Measurements from ENCODE around the gene ELF4.

The ELF4 gene

GRCh38 chrX:130049821-130050220 is 60.5 kb downstream of the ELF4 start:
- no peak overlapping the region for H3K27ac ChIP-seq (ENCODE audit: low read depth in 2 of 2, low read length in 2 of 2)
- no peak overlapping the region for H3K4me3 ChIP-seq (ENCODE audit: low read length in 2 of 2)
- peaks cover 0 to 2% of the 10 kb centered on the region in 2 donors for H3K9me3 ChIP-seq (ENCODE audit: control insufficient read depth in 2 of 2, low read length in 2 of 2)
- H3K4me1 ChIP-seq (ENCODE audit: control insufficient read depth in 2 of 2, insufficient read depth in 2 of 2, low read length in 2 of 2): no peaks in the 10 kb centered on the region
- H3K9ac ChIP-seq (ENCODE audit: low read depth in 1 of 2, low read length in 2 of 2): no peak overlapping the region
- peaks cover 13 to 39% of the 10 kb centered on the region in 2 donors for H3K36me3 ChIP-seq (ENCODE audit: control insufficient read depth in 2 of 2, insufficient read depth in 2 of 2, low read length in 2 of 2)
- H3K27me3 ChIP-seq (ENCODE audit: control insufficient read depth in 2 of 2, insufficient read depth in 2 of 2, low read length in 2 of 2): no peaks in the 10 kb centered on the region

- H3K4me1 ChIP-seq (ENCODE audit: control insufficient read depth in 2 of 2, insufficient read depth in 2 of 2, low read length in 2 of 2): no peaks in the 10 kb centered on the region
- no peak overlapping the region for H3K9ac ChIP-seq (ENCODE audit: low read depth in 1 of 2, low read length in 2 of 2)
- H3K27ac ChIP-seq (ENCODE audit: low read depth in 2 of 2, low read length in 2 of 2): no peak overlapping the region
- peaks cover 13 to 39% of the 10 kb centered on the region in 2 donors for H3K36me3 ChIP-seq (ENCODE audit: control insufficient read depth in 2 of 2, insufficient read depth in 2 of 2, low read length in 2 of 2)
- H3K27me3 ChIP-seq (ENCODE audit: control insufficient read depth in 2 of 2, insufficient read depth in 2 of 2, low read length in 2 of 2): no peaks in the 10 kb centered on the region
- no peak overlapping the region for H3K4me3 ChIP-seq (ENCODE audit: low read length in 2 of 2)
- H3K9me3 ChIP-seq (ENCODE audit: control insufficient read depth in 2 of 2, low read length in 2 of 2): peaks cover 0 to 2% of the 10 kb centered on the region in 2 donors
These were observed 61.5 kb downstream of the ELF4 start for GRCh38 chrX:130048686-130049222.

GRCh38 chrX:130047416-130047815 is 62.9 kb downstream of the ELF4 start:
- no peaks in the 10 kb centered on the region for H3K27me3 ChIP-seq (ENCODE audit: control insufficient read depth in 2 of 2, insufficient read depth in 2 of 2, low read length in 2 of 2)
- no peak overlapping the region for H3K27ac ChIP-seq (ENCODE audit: low read depth in 2 of 2, low read length in 2 of 2)
- peaks cover 0 to 2% of the 10 kb centered on the region in 2 donors for H3K9me3 ChIP-seq (ENCODE audit: control insufficient read depth in 2 of 2, low read length in 2 of 2)
- peaks cover 13 to 34% of the 10 kb centered on the region in 2 donors for H3K36me3 ChIP-seq (ENCODE audit: control insufficient read depth in 2 of 2, insufficient read depth in 2 of 2, low read length in 2 of 2)
- no peaks in the 10 kb centered on the region for H3K4me1 ChIP-seq (ENCODE audit: control insufficient read depth in 2 of 2, insufficient read depth in 2 of 2, low read length in 2 of 2)
- no peak overlapping the region for H3K9ac ChIP-seq (ENCODE audit: low read depth in 1 of 2, low read length in 2 of 2)
- H3K4me3 ChIP-seq (ENCODE audit: low read length in 2 of 2): no peak overlapping the region

- no peaks in the 10 kb centered on the region for H3K4me1 ChIP-seq (ENCODE audit: control insufficient read depth in 2 of 2, insufficient read depth in 2 of 2, low read length in 2 of 2)
- H3K36me3 ChIP-seq (ENCODE audit: control insufficient read depth in 2 of 2, insufficient read depth in 2 of 2, low read length in 2 of 2): peaks cover 13 to 17% of the 10 kb centered on the region in 2 donors
- no peak overlapping the region for H3K27ac ChIP-seq (ENCODE audit: low read depth in 2 of 2, low read length in 2 of 2)
- H3K27me3 ChIP-seq (ENCODE audit: control insufficient read depth in 2 of 2, insufficient read depth in 2 of 2, low read length in 2 of 2): no peaks in the 10 kb centered on the region
- no peak overlapping the region for H3K4me3 ChIP-seq (ENCODE audit: low read length in 2 of 2)
- no peaks in the 10 kb centered on the region for H3K9me3 ChIP-seq (ENCODE audit: control insufficient read depth in 2 of 2, low read length in 2 of 2)
- no peak overlapping the region for H3K9ac ChIP-seq (ENCODE audit: low read depth in 1 of 2, low read length in 2 of 2)
These were observed 70.5 kb downstream of the ELF4 start for GRCh38 chrX:130039847-130040246.

DNA sequence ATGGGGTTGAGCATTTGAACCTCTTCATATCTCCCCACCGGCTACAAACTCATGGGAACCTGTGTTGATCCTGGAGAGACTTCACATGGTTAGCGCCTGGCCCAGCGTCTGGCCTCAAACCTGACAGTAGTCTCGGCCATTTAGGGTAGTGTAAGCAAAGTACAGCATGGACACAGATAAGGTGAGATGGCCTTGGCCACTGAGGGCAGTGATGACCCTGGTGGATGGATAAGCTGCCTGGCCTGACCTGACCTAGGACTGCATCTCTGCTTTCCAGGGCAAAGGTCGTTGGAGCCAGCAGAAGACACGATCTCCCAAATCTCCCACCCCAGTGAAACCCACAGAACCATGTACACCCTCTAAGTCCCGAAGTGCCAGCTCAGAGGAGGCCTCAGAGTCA is 76.1 kb downstream of the ELF4 start:
- Histone ChIP-seq H3K9ac (ENCODE audit: low read depth in 1 of 2, low read length in 2 of 2) (no peak overlapping the region), H3K9me3 (ENCODE audit: control insufficient read depth in 2 of 2, low read length in 2 of 2) (no peaks in the 10 kb centered on the region), H3K27me3 (ENCODE audit: control insufficient read depth in 2 of 2, insufficient read depth in 2 of 2, low read length in 2 of 2) (peaks cover 0 to 4% of the 10 kb centered on the region in 2 donors), H3K4me3 (ENCODE audit: low read length in 2 of 2) (no peak overlapping the region), H3K36me3 (ENCODE audit: control insufficient read depth in 2 of 2, insufficient read depth in 2 of 2, low read length in 2 of 2) (peaks cover 23 to 27% of the 10 kb centered on the region in 2 donors), H3K27ac (ENCODE audit: low read depth in 2 of 2, low read length in 2 of 2) (no peak overlapping the region), H3K4me1 (ENCODE audit: control insufficient read depth in 2 of 2, insufficient read depth in 2 of 2, low read length in 2 of 2) (no peaks in the 10 kb centered on the region)

GRCh38 chrX:130032552-130032951 is 77.7 kb downstream of the ELF4 start:
- H3K27ac ChIP-seq (ENCODE audit: low read depth in 2 of 2, low read length in 2 of 2): no peak overlapping the region
- no peak overlapping the region for H3K4me3 ChIP-seq (ENCODE audit: low read length in 2 of 2)
- no peaks in the 10 kb centered on the region for H3K4me1 ChIP-seq (ENCODE audit: control insufficient read depth in 2 of 2, insufficient read depth in 2 of 2, low read length in 2 of 2)
- H3K36me3 ChIP-seq (ENCODE audit: control insufficient read depth in 2 of 2, insufficient read depth in 2 of 2, low read length in 2 of 2): peaks cover 14 to 24% of the 10 kb centered on the region in 2 donors
- peaks cover 0 to 4% of the 10 kb centered on the region in 2 donors for H3K27me3 ChIP-seq (ENCODE audit: control insufficient read depth in 2 of 2, insufficient read depth in 2 of 2, low read length in 2 of 2)
- H3K9me3 ChIP-seq (ENCODE audit: control insufficient read depth in 2 of 2, low read length in 2 of 2): no peaks in the 10 kb centered on the region
- no peak overlapping the region for H3K9ac ChIP-seq (ENCODE audit: low read depth in 1 of 2, low read length in 2 of 2)

- Histone ChIP-seq H3K36me3 (ENCODE audit: control insufficient read depth in 2 of 2, insufficient read depth in 2 of 2, low read length in 2 of 2) (peaks cover 15 to 25% of the 10 kb centered on the region in 2 donors), H3K27me3 (ENCODE audit: control insufficient read depth in 2 of 2, insufficient read depth in 2 of 2, low read length in 2 of 2) (peaks cover 0 to 4% of the 10 kb centered on the region in 2 donors), H3K9ac (ENCODE audit: low read depth in 1 of 2, low read length in 2 of 2) (no peak overlapping the region), H3K27ac (ENCODE audit: low read depth in 2 of 2, low read length in 2 of 2) (no peak overlapping the region), H3K4me3 (ENCODE audit: low read length in 2 of 2) (no peak overlapping the region), H3K4me1 (ENCODE audit: control insufficient read depth in 2 of 2, insufficient read depth in 2 of 2, low read length in 2 of 2) (no peaks in the 10 kb centered on the region), H3K9me3 (ENCODE audit: control insufficient read depth in 2 of 2, low read length in 2 of 2) (no peaks in the 10 kb centered on the region)
These were observed 79.5 kb downstream of the ELF4 start for GRCh38 chrX:130030826-130031225.

DNA sequence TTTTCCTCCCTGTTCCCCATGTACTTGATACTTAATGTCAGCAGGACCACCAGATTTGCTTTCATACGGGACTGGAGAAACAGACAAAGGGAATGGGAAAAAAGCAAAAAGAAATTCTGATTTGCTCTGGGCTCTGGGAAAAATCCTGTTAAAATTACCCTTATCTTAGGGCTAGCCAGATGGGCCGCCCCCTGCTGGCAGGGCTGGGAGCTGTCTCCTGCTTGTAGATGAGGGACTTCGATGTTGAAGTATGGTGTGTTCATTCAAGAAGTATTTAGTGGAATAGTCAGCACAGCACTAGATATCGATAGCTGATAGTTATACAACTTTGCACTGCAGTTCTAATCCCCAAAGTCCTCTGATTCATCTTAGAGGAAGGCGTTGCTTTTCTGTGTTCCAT is 82.1 kb downstream of the ELF4 start:
- Histone ChIP-seq H3K4me1 (ENCODE audit: control insufficient read depth in 2 of 2, insufficient read depth in 2 of 2, low read length in 2 of 2) (peaks cover 0 to 4% of the 10 kb centered on the region in 2 donors), H3K9ac (ENCODE audit: low read depth in 1 of 2, low read length in 2 of 2) (no peak overlapping the region), H3K9me3 (ENCODE audit: control insufficient read depth in 2 of 2, low read length in 2 of 2) (no peaks in the 10 kb centered on the region), H3K27me3 (ENCODE audit: control insufficient read depth in 2 of 2, insufficient read depth in 2 of 2, low read length in 2 of 2) (peaks cover 0 to 4% of the 10 kb centered on the region in 2 donors), H3K27ac (ENCODE audit: low read depth in 2 of 2, low read length in 2 of 2) (no peak overlapping the region), H3K36me3 (ENCODE audit: control insufficient read depth in 2 of 2, insufficient read depth in 2 of 2, low read length in 2 of 2) (peaks cover 18 to 26% of the 10 kb centered on the region in 2 donors), H3K4me3 (ENCODE audit: low read length in 2 of 2) (no peak overlapping the region)

GRCh38 chrX:130027569-130027968 is 82.7 kb downstream of the ELF4 start:
- Histone ChIP-seq H3K9ac (ENCODE audit: low read depth in 1 of 2, low read length in 2 of 2) (no peak overlapping the region), H3K27me3 (ENCODE audit: control insufficient read depth in 2 of 2, insufficient read depth in 2 of 2, low read length in 2 of 2) (peaks cover 0 to 4% of the 10 kb centered on the region in 2 donors), H3K36me3 (ENCODE audit: control insufficient read depth in 2 of 2, insufficient read depth in 2 of 2, low read length in 2 of 2) (peaks cover 18 to 29% of the 10 kb centered on the region in 2 donors), H3K27ac (ENCODE audit: low read depth in 2 of 2, low read length in 2 of 2) (no peak overlapping the region), H3K9me3 (ENCODE audit: control insufficient read depth in 2 of 2, low read length in 2 of 2) (no peaks in the 10 kb centered on the region), H3K4me3 (ENCODE audit: low read length in 2 of 2) (no peak overlapping the region), H3K4me1 (ENCODE audit: control insufficient read depth in 2 of 2, insufficient read depth in 2 of 2, low read length in 2 of 2) (peaks cover 0 to 4% of the 10 kb centered on the region in 2 donors)

- peaks cover 0 to 3% of the 10 kb centered on the region in 2 donors for H3K27me3 ChIP-seq (ENCODE audit: control insufficient read depth in 2 of 2, insufficient read depth in 2 of 2, low read length in 2 of 2)
- H3K36me3 ChIP-seq (ENCODE audit: control insufficient read depth in 2 of 2, insufficient read depth in 2 of 2, low read length in 2 of 2): peaks cover 11 to 26% of the 10 kb centered on the region in 2 donors
- H3K4me3 ChIP-seq (ENCODE audit: low read length in 2 of 2): no peak overlapping the region
- peaks cover 0 to 4% of the 10 kb centered on the region in 2 donors for H3K4me1 ChIP-seq (ENCODE audit: control insufficient read depth in 2 of 2, insufficient read depth in 2 of 2, low read length in 2 of 2)
- no peaks in the 10 kb centered on the region for H3K9me3 ChIP-seq (ENCODE audit: control insufficient read depth in 2 of 2, low read length in 2 of 2)
- no peak overlapping the region for H3K27ac ChIP-seq (ENCODE audit: low read depth in 2 of 2, low read length in 2 of 2)
- no peak overlapping the region for H3K9ac ChIP-seq (ENCODE audit: low read depth in 1 of 2, low read length in 2 of 2)
These were observed 85.0 kb downstream of the ELF4 start for GRCh38 chrX:130025256-130025655.
